Measurements from ENCODE around the gene TFR2.

DNA sequence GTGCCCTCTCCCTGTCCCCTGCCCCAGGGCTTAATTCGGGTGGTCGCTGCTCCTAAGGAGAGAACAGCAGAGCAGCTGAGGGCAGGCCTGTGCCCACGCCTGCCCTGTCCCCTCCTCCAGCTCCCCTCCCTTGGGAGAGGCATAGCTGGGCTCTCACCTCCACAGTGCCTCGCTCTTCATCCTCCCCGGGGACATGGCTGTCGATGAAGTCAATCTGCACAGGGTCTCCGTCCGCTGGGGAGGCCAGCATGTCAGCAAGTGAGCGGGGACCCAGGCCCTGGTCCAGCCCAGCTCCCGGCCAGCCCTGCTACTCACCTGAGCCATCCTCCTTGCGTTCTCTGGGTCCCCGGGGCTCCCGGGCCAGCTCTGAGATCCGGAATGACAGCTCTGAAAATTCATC lies 63.8 kb downstream of the TFR2 start:
- no peak for TF ChIP-seq POLR2A (IDR thresholded peaks at IDR 0.05)
- TF ChIP-seq, protein P1, sequence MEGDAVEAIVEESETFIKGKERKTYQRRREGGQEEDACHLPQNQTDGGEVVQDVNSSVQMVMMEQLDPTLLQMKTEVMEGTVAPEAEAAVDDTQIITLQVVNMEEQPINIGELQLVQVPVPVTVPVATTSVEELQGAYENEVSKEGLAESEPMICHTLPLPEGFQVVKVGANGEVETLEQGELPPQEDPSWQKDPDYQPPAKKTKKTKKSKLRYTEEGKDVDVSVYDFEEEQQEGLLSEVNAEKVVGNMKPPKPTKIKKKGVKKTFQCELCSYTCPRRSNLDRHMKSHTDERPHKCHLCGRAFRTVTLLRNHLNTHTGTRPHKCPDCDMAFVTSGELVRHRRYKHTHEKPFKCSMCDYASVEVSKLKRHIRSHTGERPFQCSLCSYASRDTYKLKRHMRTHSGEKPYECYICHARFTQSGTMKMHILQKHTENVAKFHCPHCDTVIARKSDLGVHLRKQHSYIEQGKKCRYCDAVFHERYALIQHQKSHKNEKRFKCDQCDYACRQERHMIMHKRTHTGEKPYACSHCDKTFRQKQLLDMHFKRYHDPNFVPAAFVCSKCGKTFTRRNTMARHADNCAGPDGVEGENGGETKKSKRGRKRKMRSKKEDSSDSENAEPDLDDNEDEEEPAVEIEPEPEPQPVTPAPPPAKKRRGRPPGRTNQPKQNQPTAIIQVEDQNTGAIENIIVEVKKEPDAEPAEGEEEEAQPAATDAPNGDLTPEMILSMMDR (IDR thresholded peaks at IDR 0.05) = no peak

All from lower leg skin (tissue), 3 donors.